ENCODE data around the gene SALL2.

Gene SALL2

DNA sequence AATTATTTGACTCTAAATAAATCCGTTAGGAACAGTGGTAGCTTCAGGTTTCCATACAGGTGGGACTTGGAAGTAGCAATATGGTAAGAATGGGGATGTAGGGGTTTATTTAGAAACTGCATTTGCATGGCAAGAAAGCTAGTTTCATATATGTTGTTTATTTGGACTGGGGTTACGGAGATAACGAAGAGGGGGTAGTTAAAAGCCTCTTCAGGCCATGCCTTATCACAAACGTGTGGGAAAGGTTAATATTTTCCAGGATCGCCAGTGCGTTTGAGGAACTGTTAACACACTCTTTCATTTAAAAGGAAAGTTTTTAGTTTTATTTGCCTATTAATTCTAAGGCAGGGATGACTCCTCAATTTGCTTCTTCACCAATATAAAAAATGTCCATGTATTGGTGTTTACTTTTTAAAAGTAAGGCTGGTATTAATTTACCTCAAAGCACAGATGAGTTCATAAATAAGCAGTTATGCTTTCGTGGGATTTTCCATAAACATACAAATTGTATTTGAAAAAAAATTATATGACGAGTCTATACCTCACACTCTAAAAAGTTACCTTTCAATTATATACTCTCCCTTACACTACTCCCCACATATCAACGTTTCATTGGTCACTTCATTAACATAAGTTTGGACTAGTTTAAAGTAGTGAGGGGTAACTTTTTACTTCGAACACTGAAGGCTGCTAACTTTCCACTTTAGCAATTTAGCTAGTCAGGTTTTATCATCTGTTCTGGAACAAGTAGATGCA, 50.2 kb downstream of the SALL2 start:
- no peak for DNase-seq (ENCODE audit: low read depth in 1 of 2, low spot score in 1 of 2)
- peak overlapping the region; percentile 61 for H3K27ac ChIP-seq (replicated peaks)
- no peaks in the 10 kb centered on the region for H3K27me3 ChIP-seq (ENCODE audit: insufficient read depth, poor library complexity, severe bottlenecking)
- H3K4me3 ChIP-seq (replicated peaks; ENCODE audit: insufficient read depth, low read length): peak overlapping the region; percentile 96
- TF ChIP-seq GABPA (IDR thresholded peaks at IDR 0.05; ENCODE audit: low read depth) (no peak), POLR2AphosphoS5 (IDR thresholded peaks at IDR 0.05; ENCODE audit: low read depth) (no peak), SPI1 (IDR thresholded peaks at IDR 0.05; ENCODE audit: borderline replicate concordance, low read depth) (no peak)
- TF ChIP-seq, protein P1, sequence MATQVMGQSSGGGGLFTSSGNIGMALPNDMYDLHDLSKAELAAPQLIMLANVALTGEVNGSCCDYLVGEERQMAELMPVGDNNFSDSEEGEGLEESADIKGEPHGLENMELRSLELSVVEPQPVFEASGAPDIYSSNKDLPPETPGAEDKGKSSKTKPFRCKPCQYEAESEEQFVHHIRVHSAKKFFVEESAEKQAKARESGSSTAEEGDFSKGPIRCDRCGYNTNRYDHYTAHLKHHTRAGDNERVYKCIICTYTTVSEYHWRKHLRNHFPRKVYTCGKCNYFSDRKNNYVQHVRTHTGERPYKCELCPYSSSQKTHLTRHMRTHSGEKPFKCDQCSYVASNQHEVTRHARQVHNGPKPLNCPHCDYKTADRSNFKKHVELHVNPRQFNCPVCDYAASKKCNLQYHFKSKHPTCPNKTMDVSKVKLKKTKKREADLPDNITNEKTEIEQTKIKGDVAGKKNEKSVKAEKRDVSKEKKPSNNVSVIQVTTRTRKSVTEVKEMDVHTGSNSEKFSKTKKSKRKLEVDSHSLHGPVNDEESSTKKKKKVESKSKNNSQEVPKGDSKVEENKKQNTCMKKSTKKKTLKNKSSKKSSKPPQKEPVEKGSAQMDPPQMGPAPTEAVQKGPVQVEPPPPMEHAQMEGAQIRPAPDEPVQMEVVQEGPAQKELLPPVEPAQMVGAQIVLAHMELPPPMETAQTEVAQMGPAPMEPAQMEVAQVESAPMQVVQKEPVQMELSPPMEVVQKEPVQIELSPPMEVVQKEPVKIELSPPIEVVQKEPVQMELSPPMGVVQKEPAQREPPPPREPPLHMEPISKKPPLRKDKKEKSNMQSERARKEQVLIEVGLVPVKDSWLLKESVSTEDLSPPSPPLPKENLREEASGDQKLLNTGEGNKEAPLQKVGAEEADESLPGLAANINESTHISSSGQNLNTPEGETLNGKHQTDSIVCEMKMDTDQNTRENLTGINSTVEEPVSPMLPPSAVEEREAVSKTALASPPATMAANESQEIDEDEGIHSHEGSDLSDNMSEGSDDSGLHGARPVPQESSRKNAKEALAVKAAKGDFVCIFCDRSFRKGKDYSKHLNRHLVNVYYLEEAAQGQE (IDR thresholded peaks at IDR 0.05; ENCODE audit: insufficient replicate concordance, low read depth): no peak
- TF ChIP-seq, protein P2, sequence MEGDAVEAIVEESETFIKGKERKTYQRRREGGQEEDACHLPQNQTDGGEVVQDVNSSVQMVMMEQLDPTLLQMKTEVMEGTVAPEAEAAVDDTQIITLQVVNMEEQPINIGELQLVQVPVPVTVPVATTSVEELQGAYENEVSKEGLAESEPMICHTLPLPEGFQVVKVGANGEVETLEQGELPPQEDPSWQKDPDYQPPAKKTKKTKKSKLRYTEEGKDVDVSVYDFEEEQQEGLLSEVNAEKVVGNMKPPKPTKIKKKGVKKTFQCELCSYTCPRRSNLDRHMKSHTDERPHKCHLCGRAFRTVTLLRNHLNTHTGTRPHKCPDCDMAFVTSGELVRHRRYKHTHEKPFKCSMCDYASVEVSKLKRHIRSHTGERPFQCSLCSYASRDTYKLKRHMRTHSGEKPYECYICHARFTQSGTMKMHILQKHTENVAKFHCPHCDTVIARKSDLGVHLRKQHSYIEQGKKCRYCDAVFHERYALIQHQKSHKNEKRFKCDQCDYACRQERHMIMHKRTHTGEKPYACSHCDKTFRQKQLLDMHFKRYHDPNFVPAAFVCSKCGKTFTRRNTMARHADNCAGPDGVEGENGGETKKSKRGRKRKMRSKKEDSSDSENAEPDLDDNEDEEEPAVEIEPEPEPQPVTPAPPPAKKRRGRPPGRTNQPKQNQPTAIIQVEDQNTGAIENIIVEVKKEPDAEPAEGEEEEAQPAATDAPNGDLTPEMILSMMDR (IDR thresholded peaks at IDR 0.05; ENCODE audit: insufficient read depth, low read length): no peak

Measured in HL-60 (cell line).